ENCODE measurements around the gene ESR1.

Gene ESR1

DNA sequence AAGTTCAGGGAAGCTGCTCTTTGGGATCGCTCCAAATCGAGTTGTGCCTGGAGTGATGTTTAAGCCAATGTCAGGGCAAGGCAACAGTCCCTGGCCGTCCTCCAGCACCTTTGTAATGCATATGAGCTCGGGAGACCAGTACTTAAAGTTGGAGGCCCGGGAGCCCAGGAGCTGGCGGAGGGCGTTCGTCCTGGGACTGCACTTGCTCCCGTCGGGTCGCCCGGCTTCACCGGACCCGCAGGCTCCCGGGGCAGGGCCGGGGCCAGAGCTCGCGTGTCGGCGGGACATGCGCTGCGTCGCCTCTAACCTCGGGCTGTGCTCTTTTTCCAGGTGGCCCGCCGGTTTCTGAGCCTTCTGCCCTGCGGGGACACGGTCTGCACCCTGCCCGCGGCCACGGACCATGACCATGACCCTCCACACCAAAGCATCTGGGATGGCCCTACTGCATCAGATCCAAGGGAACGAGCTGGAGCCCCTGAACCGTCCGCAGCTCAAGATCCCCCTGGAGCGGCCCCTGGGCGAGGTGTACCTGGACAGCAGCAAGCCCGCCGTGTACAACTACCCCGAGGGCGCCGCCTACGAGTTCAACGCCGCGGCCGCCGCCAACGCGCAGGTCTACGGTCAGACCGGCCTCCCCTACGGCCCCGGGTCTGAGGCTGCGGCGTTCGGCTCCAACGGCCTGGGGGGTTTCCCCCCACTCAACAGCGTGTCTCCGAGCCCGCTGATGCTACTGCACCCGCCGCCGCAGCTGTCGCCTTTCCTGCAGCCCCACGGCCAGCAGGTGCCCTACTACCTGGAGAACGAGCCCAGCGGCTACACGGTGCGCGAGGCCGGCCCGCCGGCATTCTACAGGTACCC is at the start of gene ESR1:
Gene ESR1 (plus strand): TSS at position 170 of the 858 bp plus-strand sequence. CDS start 231 bp downstream, at position 401.
- no peak for DNase-seq

DNA sequence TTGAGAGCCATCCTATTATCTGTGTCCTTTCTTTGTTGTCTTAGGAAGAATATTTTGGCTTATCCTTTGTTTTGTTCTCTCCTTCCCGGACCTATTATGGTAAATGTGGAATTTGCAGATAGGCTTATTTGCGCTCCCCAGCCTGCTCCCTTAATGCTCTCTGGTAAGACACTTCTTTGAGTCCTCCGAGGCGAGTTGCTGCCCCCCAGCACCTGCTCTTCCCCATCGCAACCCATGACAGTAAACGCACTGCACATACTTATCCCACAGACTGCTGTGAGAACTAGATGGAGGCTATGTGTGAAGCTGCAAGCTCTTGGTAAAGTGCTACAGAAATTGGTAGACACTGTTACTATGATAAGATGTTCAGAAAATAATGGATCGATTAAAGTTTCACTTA is 47.0 kb upstream of the ESR1 start:
- no peak for DNase-seq

DNA sequence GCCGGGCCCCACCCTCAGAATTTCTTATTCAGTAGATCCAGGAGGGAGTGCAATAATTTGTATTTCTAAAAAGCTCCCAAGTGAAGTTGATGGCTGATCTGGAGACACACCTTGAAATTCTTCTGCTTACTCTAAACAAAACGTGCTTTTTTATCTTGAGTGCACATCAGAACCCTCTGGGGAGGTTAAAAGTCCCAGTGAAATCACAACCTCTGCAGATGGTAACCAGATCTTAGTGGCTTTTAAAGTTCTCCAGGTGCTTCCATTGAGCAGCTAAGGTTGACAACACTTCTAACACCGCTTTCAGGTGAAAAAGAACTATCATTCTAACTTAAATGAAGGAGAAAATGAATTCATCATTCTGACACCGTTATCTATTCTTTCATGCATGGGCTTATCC is 45.6 kb upstream of the ESR1 start:
- no peak for DNase-seq

DNA sequence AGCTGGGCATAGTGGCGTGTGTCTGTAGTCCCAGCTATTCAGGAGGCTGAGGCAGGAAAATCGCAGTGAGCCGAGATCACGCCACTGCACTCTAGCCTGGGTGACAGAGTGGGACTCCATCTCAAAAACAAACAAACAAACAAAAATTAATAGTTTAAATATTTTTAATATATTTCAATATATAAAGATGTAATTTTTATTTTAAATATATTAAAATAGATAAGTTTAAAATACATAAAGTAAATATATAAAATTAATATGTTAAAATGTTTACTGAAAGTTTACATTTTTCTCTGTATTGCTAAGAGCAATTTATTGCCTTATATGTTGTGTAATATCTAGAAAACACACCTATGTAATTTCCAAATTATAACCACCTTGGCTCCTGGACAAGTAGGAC is 44.7 kb upstream of the ESR1 start:
- no peak for DNase-seq

DNA sequence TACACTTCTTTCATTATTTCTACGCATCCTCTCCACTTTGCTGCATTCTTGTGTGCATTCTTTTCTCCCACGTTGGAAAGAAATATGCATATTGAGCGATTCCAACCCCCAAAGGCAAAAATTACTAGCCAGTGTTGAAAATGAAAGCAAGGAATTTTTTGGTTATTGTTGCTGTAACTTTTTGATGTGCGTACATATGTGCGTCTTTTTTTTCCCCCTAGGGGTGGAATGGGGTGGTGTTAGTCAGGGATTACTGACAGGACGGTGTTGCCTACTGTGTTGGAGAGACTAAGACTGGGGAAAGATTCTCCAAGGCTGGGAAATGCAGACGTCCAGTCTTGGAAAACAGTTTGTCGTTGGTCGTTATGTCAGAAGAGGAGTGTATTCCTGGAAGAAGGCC is 44.2 kb upstream of the ESR1 start:
- DNase-seq: no peak

DNA sequence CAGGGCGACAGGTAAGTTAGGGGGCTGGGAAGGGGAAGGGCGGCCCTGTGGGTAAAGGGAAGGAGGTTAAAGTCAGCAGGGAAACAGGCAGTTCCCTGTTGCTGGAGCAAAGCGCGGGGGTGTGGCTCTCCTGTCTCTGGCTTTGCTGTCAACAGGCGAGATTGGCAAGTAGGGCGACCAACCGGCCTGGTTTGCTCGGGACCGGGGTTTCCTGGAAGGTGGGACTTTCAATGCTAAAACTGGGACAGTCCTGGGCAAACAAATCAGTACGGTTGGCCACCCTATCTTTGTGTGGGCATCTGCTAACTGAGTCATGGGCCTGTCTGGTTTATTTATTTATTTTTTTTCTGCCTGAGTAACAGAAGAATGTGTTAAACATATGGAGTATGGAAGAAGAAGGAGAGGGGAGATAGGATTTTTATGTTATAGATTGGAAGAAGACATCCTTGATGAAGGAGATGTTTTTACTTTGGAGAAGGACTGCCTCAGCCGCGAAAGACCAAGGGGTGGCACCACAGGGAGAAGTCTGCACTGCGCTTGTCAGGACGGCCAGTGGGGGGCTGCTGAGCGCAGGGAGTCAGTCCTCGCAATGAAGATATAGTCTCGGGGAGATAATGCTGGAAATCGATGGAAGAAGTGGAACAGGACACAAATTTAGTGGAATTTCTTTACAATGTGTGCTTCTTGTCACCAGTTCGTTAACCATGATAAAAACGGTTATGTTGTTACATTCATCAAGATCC is 43.4 kb upstream of the ESR1 start:
- no peak for DNase-seq

DNA sequence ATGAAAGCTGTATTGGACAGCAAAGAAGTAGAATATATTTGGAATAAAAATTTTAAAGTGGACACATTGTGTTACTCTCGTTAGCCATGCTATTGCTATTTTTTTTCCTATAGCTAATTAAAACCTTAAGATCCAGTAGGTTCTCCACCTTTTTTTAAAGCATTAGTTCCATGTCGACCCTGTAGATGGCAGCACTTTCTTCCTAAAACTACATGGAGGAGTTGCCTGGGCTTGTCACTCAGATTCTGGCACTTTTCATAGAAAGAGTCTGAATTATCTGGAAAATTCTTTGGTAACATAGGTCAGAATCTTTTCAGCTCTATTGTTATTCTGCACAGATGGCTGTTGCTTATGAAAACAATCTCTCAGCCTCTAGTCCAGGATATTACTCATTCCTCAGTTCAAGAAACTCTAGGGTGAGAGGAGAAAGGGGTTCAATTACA is 42.0 kb upstream of the ESR1 start:
- no peak for DNase-seq

DNA sequence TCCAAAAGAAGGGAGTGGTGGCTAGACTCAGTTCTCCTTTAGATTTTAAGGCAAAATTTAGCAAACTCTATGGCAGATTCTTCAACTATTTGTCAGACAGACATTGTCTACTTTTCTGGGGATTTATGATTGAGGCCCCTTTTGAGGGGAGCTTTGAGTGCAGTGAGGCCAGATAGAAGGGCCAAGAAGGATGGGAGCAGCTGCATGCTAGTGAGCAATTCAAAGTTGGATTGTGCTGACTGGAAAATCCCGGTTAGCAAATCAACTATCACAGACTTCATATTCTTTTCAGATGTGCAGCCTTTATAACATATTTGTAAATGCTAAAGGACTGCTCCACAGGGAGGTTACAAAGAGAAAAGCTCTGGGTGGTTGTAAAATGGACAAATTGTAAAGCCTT is 35.0 kb upstream of the ESR1 start:
- DNase-seq: no peak

DNA sequence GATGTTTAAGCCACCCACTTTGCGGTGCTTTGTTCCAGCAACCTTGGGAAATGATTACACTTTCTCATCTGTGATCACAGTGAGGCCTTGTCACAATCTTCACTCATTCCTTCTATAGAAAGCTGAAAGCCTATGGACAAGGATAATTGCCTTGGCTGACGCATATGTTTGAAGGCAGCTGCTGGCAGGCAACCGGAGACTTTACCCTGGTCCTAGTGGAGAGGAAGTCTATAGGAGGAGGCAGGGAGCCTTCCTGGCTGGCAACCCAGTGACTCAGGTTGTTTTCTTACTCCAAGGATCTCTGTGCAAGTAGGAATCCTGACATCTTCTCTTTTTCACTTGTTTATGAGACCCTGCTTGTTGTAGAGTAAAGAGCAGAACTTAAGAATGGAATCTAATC is 34.1 kb upstream of the ESR1 start:
- no peak for DNase-seq

DNA sequence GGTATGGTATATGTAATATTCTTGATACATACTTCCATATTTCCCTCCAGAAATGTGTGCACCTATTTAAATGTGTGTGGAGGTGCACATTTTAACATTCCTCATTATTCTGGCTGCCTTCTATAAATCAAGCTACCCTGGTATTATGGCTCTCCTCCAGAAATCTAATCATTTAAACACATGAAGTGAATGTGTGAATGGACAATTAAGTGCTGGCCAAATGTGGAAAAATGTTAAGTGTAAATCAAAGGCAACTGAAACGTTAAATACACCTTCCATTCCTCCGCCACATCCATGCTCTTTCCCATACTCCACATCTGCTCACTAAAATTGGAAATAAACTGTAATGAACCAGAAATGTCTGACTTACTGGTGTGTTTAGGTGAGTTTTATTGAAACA is 24.9 kb upstream of the ESR1 start:
- no peak for DNase-seq

DNA sequence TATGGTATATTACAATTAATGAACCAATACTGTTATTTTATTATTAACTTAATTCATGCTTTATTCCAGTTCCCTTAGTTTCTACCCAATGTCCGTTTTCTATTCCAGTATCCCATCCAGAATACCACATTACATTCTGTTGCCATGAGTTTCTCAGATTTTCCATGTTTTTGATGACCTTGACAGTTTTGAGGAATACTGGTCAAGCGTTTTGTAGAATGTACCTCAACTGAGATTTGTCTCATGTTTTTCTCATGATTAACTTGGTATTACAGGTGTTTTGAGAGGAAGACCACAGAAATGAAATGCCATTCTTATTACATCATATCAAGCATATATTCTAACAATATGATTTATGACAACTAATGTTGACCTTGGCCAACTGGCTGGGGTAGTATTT is 23.8 kb upstream of the ESR1 start:
- no peak for DNase-seq

DNA sequence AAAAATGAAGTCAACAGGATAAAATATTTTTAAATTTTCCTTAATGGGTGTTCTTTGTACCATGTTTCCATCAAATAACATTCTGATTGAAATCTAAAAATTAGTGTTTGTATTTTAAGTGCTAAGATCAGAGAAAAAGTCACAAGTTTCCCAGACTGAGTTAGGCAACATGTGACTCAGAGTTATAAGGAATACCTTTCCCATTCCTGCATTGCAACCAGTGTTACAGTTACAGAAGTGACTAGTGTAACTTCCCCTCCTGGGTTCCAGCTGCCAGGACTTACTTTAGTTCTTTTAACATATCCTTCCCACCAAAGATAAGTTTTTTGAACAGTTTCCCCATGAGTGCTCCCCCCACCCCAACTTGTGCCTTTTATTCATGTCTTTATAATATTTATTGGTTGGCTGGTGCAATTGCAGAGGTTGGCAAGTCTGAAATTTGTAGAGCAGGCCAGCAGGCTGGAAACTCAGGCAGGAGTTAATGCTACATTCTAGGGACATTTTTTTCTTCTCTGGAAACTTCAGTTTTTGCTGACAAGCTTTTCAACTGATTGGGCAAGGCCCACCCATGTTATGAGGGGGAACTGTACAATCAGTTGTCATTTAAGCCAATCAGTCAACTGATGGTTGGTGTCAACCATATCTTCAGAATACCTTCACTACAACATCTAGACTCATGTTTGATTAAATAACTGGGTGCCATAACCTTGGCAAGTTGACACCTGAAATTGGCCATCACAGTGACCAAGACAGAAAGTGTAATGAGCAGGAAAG is 22.9 kb upstream of the ESR1 start:
- DNase-seq: no peak

DNA sequence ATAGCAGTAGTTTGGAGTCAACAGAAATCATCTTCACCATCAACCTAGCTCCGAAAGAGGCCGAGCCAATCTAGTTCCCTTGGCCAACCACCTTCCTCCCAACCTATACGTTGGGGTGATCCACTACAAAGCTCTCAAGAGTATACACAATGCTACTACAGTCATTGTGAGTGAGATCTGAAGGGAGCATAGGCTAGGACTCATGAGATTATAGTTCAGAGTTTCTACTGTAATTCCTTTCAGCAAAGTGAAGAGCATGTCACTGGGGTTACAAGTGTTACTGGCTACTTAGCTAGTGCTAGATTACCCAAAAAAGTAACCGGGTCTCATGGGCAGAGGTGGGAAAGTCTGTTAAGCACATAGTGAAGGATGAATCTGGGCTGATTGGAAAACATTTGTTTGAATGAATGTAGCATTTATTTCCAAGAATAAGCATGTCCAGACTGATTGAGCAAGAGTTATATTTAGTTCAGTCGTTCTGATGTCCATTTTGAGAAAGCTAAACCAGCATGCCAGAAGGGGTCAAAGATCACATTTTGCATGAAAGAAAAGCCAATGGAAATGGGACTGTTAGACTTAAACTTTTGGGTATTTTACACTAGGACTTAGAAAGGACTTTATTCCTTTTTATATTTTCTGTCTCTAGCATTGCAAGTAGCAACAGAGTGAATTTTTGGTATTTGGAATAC is 10.5 kb upstream of the ESR1 start:
- DNase-seq: no peak

DNA sequence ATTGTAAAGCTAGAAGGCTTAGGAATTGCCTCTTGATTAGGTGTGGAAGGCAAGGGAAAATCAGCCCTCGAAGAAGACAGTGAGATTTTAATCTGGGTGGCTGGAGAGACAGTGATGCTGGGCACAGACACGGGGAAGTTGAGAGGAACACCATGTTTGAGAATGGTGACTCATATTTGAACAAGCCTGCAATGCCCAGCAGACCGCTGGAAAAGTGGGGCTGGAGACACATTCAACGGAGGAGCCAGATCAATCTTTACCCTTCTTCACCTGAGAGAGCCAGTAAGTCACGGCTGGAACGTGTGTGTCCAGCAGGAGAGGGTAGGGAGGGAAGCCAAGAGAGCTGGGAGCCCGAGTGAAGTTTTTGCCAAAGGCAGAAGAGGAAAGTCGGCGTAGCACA is 3.7 kb upstream of the ESR1 start:
- no peak for DNase-seq

DNA sequence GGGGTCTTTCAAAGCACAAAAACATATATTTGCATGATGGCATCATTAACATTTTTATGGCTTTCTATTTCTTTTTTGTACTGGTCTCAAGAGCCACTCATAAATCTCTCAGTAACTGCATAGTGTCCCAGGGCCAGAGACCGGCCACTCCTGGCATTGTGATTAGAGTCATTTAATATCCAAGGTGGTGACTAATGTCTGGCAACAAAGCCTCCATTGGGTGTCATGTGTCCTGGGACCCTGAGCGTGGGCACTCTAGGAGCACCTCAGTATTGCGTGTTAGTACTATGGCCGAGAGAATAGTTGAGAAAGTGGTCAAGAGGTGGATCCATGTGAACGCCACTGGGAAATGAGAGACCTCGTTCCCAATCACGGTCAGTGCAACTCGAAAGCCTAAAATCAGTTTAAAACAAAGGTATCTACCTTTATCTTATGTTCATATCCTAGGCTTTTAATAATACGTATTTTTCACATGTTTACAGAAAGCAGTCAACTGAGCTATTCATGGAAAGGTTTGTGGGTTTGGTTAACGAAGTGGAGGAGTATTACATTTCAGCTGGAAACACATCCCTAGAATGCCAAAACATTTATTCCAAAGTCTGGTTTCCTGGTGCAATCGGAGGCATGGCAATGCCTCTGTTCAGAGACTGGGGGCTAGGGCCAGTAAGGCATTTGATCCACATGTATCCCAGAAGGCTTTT is 2.7 kb upstream of the ESR1 start:
- DNase-seq: no peak

DNA sequence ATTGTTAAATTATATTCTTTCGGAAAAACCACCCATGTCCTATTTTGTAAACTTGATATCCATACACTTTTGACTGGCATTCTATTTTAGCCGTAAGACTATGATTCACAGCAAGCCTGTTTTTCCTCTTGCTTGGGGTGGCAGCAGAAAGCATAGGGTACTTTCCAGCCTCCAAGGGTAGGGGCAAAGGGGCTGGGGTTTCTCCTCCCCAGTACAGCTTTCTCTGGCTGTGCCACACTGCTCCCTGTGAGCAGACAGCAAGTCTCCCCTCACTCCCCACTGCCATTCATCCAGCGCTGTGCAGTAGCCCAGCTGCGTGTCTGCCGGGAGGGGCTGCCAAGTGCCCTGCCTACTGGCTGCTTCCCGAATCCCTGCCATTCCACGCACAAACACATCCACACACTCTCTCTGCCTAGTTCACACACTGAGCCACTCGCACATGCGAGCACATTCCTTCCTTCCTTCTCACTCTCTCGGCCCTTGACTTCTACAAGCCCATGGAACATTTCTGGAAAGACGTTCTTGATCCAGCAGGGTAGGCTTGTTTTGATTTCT is 2.1 kb upstream of the ESR1 start:
- no peak for DNase-seq

DNA sequence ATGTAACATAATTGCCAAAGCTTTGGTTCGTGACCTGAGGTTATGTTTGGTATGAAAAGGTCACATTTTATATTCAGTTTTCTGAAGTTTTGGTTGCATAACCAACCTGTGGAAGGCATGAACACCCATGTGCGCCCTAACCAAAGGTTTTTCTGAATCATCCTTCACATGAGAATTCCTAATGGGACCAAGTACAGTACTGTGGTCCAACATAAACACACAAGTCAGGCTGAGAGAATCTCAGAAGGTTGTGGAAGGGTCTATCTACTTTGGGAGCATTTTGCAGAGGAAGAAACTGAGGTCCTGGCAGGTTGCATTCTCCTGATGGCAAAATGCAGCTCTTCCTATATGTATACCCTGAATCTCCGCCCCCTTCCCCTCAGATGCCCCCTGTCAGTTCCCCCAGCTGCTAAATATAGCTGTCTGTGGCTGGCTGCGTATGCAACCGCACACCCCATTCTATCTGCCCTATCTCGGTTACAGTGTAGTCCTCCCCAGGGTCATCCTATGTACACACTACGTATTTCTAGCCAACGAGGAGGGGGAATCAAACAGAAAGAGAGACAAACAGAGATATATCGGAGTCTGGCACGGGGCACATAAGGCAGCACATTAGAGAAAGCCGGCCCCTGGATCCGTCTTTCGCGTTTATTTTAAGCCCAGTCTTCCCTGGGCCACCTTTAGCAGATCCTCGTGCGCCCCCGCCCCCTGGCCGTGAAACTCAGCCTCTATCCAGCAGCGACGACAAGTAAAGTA is 547 bp upstream of the ESR1 start:
- DNase-seq: no peak

DNA sequence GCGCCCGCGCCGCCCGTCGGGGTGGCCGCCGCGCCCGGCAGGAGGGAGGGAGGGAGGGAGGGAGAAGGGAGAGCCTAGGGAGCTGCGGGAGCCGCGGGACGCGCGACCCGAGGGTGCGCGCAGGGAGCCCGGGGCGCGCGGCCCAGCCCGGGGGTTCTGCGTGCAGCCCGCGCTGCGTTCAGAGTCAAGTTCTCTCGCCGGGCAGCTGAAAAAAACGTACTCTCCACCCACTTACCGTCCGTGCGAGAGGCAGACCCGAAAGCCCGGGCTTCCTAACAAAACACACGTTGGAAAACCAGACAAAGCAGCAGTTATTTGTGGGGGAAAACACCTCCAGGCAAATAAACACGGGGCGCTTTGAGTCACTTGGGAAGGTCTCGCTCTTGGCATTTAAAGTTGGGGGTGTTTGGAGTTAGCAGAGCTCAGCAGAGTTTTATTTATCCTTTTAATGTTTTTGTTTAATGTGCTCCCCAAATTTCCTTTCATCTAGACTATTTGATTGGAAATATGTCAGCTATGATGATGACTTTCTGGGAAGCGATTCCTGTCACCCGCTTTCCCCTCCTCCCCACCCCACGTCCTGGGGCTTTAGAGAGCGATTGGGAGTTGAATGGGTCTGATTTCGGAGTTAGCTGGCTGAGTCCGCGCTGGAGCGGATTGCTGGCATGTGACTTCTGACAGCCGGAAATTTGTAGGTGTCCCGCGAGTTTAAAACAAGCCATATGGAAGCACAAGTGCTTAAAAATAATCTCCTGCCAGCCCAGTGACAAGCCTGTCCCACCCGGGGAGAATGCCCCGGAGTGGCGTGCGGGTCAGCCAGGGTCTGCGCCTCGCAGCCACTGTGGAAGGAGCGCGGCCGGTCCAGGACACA is 1.1 kb downstream of the ESR1 start:
- DNase-seq: no peak

DNA sequence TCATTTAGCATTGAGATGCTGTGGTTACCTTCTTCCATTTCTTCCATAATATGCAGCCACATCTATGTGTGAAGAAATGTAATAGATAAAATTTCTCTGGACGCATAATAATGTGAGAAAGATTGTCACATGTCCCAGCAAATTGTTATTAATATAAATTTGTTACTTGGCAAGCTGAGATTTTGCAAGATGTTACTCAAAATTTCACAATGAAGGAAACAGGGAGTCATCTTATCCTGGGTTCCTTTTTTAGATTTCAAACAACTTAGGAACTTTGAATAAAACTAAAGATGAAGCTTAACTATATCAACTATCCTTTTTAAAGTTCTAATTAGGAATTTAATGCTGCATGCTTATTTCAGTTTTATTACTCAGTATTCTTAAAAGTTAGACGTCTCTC is 3.6 kb downstream of the ESR1 start:
- DNase-seq: no peak

DNA sequence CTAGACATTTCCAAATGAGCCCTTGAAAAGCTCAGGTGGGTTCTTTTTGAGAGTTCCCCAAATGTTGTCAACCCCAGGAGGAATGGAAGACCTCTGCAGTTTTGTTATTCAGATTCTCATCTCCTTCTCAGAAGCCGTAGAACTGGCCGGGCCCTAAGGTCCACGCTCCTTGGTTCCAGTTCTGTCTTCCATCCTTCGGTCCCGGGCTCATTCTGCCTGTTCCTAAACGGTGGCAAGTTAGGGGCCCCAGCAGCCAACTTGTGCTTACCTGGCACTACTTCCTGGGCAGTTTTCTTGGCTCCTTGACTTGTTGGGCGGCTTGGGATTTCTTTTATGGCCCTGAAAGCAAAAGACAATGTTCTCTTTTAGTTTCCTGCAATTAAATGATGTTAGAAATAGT is 6.4 kb downstream of the ESR1 start:
- DNase-seq: no peak

Data from NCI-H1436 treated with DMSO at 0.1 percent for 48 hours (cell line).